Thoracic aorta (tissue), 2 donors: Measurements from ENCODE around the gene ZYX. TPM values are rescaled to one million over a fixed set of nuclear protein-coding genes. Genes with fewer than 3 reads are reported as not detected.
A peak's percentile ranks its signal among the peaks of the same experiment; 100 is the strongest.

Experiments
- ATAC-seq: fragments of 150-250 bp; one replicate; pipeline ENCODE4 v1.8.0; 2017; ENCODE audit warnings: low read depth; ENCODE audit not compliant: insufficient number of reproducible peaks, low FRiP score
- DNase-seq: peaks from one replicate; pipeline ENCODE4 v3.0.0-alpha.2; 2020; ENCODE audit warnings: low spot score
- H3K27ac ChIP-seq, 2 donors: fragments of 200-600 bp; sonication (generic); 1 replicate in 1 of 2; 2 replicates in 1 of 2; pipeline ENCODE4 v1.5.1; 2016; ENCODE audit warnings: mild to moderate bottlenecking in 2 of 2, moderate library complexity in 2 of 2
- H3K27me3 ChIP-seq: fragments of 200-600 bp; sonication (generic); replicated peaks from 2 replicates; pipeline ENCODE4 v1.6.0; 2016; ENCODE audit warnings: mild to moderate bottlenecking; ENCODE audit not compliant: insufficient read depth
- H3K36me3 ChIP-seq: fragments of 200-600 bp; sonication (generic); one replicate; pipeline ENCODE4 v1.5.1; 2016
- H3K4me1 ChIP-seq, 2 donors: fragments of 200-600 bp; sonication (generic); 1 replicate in 1 of 2; 2 replicates in 1 of 2; pipeline versions ENCODE4 v1.5.1 to v1.6.0; 2016; ENCODE audit warnings: low read depth in 2 of 2, mild to moderate bottlenecking in 1 of 2; ENCODE audit not compliant: control insufficient read depth in 1 of 2
- H3K4me3 ChIP-seq: fragments of 200-600 bp; sonication (generic); 2 replicates; pipeline ENCODE4 v1.5.1; 2016; ENCODE audit warnings: mild to moderate bottlenecking
- H3K9me3 ChIP-seq: fragments of 200-600 bp; sonication (generic); 2 replicates; pipeline ENCODE4 v1.5.1; 2016
- total RNA-seq, 2 donors: library from RNA; depleted of rRNA; stranded (reverse); fragments of >200 nt; gene quantifications; one replicate each; pipeline versions ENCODE4 v1.1.0 to v1.2.3, GENCODE V29; 2016
- TF ChIP-seq, protein P1 (sequence below): fragments of 200-600 bp; sonication (generic); IDR thresholded peaks from one replicate; pipeline ENCODE4 v1.5.1; 2019; ENCODE audit warnings: antibody characterized with exemption

Gene ZYX
- total RNA-seq, 2 donors from 2014 or later: 234 to 287 TPM

DNA sequence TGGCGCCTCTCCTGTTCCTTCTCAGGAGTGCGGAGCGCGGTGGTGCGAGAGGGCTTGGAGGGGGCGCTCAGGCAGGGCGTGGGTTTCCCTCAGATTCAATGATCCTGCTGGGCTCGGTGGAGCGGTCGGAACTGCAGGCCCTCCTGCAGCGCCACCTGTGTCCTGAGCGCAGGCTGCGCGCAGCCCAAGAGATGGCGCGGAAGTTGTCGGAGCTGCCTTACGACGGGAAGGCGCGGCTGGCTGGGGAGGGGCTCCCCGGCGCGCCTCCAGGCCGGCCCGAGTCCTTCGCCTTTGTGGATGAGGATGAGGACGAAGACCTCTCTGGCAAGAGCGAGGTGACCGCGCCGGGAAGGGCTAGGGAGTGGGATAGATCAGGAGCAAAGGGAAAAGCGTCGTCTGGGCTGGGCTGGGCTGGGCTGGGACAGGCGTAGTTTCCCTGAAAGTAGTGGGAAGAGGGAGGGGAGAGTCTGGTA is 35.7 kb upstream of the ZYX start:
- no peak for DNase-seq
- Histone ChIP-seq H3K4me3 (peak overlapping the region; percentile 41), H3K27ac (no peak overlapping the region)

DNA sequence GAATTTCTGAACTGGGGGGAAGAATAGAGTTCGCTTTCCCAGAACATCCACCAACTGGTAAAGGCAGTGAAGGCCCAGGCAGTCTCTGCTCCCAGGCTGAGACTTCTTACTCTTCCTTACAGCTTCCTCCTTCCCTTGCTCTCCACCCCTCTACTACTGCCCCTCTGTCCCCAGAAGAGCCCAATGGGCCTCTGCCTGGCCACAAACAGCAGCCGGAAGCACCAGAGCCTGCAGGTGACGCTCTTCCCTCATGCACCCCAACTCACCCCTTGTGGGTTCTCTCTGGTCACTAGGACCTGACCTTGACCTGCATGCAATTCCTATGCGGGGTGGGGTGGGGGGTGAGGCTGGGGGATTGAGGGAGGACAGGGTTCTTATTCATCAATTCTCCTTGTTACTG is 35.1 kb upstream of the ZYX start:
- ATAC-seq: no peak

More for the DNA sequence above, 35.7 kb upstream of the ZYX start:
- Histone ChIP-seq H3K27me3 (no peaks in the 10 kb centered on the region), H3K4me1 (peaks cover 0 to 6% of the 10 kb centered on the region in 2 donors), H3K9me3 (no peaks in the 10 kb centered on the region), H3K36me3 (no peaks in the 10 kb centered on the region)
- TF ChIP-seq, protein P1, sequence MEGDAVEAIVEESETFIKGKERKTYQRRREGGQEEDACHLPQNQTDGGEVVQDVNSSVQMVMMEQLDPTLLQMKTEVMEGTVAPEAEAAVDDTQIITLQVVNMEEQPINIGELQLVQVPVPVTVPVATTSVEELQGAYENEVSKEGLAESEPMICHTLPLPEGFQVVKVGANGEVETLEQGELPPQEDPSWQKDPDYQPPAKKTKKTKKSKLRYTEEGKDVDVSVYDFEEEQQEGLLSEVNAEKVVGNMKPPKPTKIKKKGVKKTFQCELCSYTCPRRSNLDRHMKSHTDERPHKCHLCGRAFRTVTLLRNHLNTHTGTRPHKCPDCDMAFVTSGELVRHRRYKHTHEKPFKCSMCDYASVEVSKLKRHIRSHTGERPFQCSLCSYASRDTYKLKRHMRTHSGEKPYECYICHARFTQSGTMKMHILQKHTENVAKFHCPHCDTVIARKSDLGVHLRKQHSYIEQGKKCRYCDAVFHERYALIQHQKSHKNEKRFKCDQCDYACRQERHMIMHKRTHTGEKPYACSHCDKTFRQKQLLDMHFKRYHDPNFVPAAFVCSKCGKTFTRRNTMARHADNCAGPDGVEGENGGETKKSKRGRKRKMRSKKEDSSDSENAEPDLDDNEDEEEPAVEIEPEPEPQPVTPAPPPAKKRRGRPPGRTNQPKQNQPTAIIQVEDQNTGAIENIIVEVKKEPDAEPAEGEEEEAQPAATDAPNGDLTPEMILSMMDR: peak; percentile 30
- no peak for ATAC-seq

DNA sequence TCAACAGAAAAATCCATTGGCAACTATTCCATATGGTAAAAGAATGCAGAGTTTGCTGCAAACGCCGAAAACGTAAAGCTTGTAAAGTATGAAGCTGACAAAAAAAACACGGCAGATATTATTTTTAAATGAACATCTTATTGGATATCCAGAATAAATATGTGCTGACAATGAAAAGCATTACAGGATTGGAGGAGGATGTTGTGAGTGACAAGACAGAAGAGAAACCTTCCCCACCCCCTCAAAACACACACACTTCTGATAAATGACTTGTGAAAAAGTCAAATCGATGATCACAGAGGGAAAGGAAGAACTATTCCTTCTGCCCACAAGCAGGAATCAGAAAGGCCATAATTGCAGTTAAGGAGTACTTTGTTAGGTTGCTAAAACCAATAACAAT is 33.2 kb upstream of the ZYX start:
- no peaks in the 10 kb centered on the region for H3K27me3 ChIP-seq
- H3K9me3 ChIP-seq: no peaks in the 10 kb centered on the region
- H3K4me3 ChIP-seq: no peak overlapping the region
- DNase-seq: no peak
- no peak overlapping the region for H3K27ac ChIP-seq
- no peak for ATAC-seq
- H3K36me3 ChIP-seq: no peaks in the 10 kb centered on the region
- H3K4me1 ChIP-seq: peaks cover 0 to 6% of the 10 kb centered on the region in 2 donors
- TF ChIP-seq, protein P1: no peak

More for the DNA sequence above, 35.1 kb upstream of the ZYX start:
- Histone ChIP-seq H3K4me1 (peaks cover 0 to 6% of the 10 kb centered on the region in 2 donors), H3K9me3 (no peaks in the 10 kb centered on the region), H3K27ac (no peak overlapping the region), H3K4me3 (no peak overlapping the region), H3K27me3 (no peaks in the 10 kb centered on the region), H3K36me3 (no peaks in the 10 kb centered on the region)
- no peak for DNase-seq
- TF ChIP-seq, protein P1: no peak

DNA sequence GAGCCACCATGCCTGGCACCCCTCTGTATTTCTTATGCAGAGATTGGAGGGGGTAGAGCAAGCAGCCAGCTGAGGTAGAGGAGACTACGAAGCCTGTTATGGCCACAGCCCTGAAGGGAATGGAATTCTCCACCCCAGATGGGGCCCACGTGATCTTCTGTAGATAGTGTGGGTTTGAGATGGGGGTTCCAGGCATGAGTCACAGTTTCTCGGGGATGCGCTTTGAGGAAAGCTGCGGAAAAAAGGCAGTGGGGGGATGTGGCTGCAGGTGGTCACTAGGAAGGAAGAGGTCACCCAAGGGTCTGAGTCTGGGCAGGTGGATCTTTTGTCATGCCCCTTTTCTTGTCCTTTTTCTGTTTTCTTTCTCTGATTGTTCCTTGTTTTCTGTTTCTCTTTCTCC is 30.1 kb upstream of the ZYX start:
- Histone ChIP-seq H3K9me3 (no peaks in the 10 kb centered on the region), H3K4me1 (no peaks in the 10 kb centered on the region), H3K36me3 (no peaks in the 10 kb centered on the region), H3K4me3 (no peak overlapping the region), H3K27me3 (no peaks in the 10 kb centered on the region), H3K27ac (no peak overlapping the region)
- DNase-seq (no peak), ATAC-seq (no peak)
- TF ChIP-seq, protein P1: no peak

DNA sequence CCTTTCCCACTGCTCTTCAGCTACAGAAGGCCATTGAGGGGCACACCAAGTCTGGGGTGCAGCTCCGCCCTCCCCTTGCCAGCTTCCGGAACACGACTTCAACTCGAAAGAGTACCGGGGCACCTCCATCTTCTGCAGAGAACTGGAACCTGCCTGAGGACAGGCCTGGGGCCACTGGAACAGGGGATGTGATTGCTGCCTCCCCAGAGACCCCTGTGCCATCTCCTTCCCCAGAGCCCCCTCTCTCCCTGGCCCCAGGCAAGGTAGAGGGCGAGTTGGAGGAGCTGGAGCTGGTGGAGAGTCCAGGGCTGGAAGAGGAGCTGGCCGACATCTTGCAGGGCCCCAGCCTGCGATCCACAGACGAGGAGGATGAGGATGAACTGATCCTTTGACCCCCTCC is 29.6 kb upstream of the ZYX start:
- Histone ChIP-seq H3K27ac (no peak overlapping the region), H3K9me3 (no peaks in the 10 kb centered on the region), H3K4me1 (no peaks in the 10 kb centered on the region), H3K36me3 (no peaks in the 10 kb centered on the region), H3K27me3 (no peaks in the 10 kb centered on the region), H3K4me3 (no peak overlapping the region)
- TF ChIP-seq, protein P1: no peak
- ATAC-seq: no peak
- DNase-seq: no peak
